Tibial nerve (tissue), 4 donors: ENCODE measurements around the gene NKAIN2.

Experiments used
- EP300 ChIP-seq, 2 donors: sonication (generic); formaldehyde crosslinking; IDR thresholded peaks; one replicate each; pipeline ENCODE4 v1.6.1; 2017; ENCODE audit warnings: antibody characterized with exemption in 2 of 2, mild to moderate bottlenecking in 1 of 2
- POLR2A ChIP-seq, 2 donors: fragments of 450-650 bp; IDR thresholded peaks; one replicate each; pipeline ENCODE4 v1.6.1; 2017; ENCODE audit warnings: antibody characterized with exemption in 2 of 2, mild to moderate bottlenecking in 2 of 2, moderate library complexity in 2 of 2
- TF ChIP-seq, protein P1 (sequence below), 5 experiments: fragments of 200-600 bp in 3 of 5; fragments of 450-650 bp in 2 of 5; sonication (generic) in 3 of 5; IDR thresholded peaks; one replicate each; pipeline ENCODE4 v1.5.1; 2016 to 2019; ENCODE audit warnings: antibody characterized with exemption in 5 of 5, mild to moderate bottlenecking in 3 of 5, moderate library complexity in 2 of 5

DNA sequence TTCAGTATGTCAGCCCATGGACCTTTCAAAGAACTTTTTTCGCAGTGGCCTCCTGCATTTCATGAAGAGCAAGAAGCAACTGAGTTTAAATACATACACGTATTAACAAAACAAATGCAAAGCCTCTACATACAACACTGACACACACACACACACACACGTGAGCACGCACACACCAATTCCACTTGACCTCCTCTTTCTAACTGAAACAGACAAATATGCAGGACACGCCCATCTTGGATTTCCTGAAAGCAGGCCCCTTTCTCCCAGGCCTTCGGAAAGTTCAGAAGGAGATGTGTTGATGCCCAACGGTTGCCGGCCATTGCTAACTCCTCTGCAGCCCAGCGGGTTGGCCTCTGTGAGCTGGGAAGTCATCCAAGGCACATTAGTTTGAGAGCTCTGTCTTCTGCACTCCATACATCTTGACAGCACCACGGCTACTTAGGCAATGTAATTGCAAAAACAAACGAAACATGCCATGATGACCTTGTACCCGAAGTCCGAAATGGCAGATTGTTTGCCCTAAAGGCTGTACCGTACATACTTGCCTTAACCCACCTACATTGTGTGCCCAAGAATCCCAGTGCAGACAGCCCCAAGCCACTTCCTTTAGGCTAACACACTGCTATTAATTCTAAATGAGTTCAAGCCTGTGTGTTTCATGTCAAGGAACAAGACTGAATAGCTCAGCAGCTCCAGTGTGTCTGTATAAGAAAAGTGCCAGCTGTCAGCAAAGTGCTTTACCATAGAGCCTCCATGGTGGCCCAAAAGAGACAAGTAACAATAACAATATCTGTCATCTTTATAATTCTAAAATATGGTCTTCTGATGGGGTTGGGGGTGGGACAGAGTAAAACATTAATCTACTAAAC, 1019.8 kb downstream of the NKAIN2 start:
- TF ChIP-seq, protein P1, sequence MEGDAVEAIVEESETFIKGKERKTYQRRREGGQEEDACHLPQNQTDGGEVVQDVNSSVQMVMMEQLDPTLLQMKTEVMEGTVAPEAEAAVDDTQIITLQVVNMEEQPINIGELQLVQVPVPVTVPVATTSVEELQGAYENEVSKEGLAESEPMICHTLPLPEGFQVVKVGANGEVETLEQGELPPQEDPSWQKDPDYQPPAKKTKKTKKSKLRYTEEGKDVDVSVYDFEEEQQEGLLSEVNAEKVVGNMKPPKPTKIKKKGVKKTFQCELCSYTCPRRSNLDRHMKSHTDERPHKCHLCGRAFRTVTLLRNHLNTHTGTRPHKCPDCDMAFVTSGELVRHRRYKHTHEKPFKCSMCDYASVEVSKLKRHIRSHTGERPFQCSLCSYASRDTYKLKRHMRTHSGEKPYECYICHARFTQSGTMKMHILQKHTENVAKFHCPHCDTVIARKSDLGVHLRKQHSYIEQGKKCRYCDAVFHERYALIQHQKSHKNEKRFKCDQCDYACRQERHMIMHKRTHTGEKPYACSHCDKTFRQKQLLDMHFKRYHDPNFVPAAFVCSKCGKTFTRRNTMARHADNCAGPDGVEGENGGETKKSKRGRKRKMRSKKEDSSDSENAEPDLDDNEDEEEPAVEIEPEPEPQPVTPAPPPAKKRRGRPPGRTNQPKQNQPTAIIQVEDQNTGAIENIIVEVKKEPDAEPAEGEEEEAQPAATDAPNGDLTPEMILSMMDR (IDR thresholded peaks at IDR 0.05): no peak
- TF ChIP-seq EP300 (IDR thresholded peaks at IDR 0.05) (no peak), POLR2A (IDR thresholded peaks at IDR 0.05) (no peak)
